ENCODE measurements around the gene TBC1D1. TPM values are rescaled to one million over a fixed set of nuclear protein-coding genes. Genes with fewer than 3 reads are reported as not detected.
A peak's percentile ranks its signal among the peaks of the same experiment; 100 is the strongest.

The TBC1D1 gene
- total RNA-seq, 4 donors from 2014 or later: 111 to 176 (median 142) TPM

- Histone ChIP-seq H3K36me3 (no peaks in the 10 kb centered on the region), H3K4me3 (no peak overlapping the region), H3K9me3 (no peaks in the 10 kb centered on the region), H3K27me3 (no peaks in the 10 kb centered on the region), H3K4me1 (peaks cover 30 to 42% of the 10 kb centered on the region in 2 donors), H3K27ac (no peak overlapping the region)
- in situ Hi-C loops (cut with MboI; ENCODE audit: low sequenced_read_pairs in 4 of 4): no loop called here
- DNase-seq: no peak
- intact Hi-C loops (cut with DNase I; ENCODE audit: low total_unique reads): no loop called here
- TF ChIP-seq POLR2A (IDR thresholded peaks at IDR 0.05) (no peak), CTCF (IDR thresholded peaks at IDR 0.05 in 4 of 5, conservative IDR thresholded peaks at IDR 0.05 in 1 of 5) (no peak)
- ATAC-seq: no peak
Observed at GRCh38 chr4:37966044-37966443, 75.2 kb downstream of the TBC1D1 start.

- Histone ChIP-seq H3K27me3 (no peaks in the 10 kb centered on the region), H3K27ac (peak overlapping the region; percentile 9 to 62 (median 42)), H3K4me3 (peak overlapping the region in 1 of 4 donors; percentile 4), H3K9me3 (no peaks in the 10 kb centered on the region), H3K36me3 (no peaks in the 10 kb centered on the region), H3K4me1 (peaks cover 30 to 38% of the 10 kb centered on the region in 2 donors)
- TF ChIP-seq CTCF (IDR thresholded peaks at IDR 0.05 in 4 of 5, conservative IDR thresholded peaks at IDR 0.05 in 1 of 5): no peak
- TF ChIP-seq POLR2A (IDR thresholded peaks at IDR 0.05): no peak
- in situ Hi-C loops (cut with MboI; ENCODE audit: low sequenced_read_pairs in 4 of 4) (no loop called here), intact Hi-C loops (cut with DNase I; ENCODE audit: low total_unique reads) (no loop called here)
- DNase-seq (no peak), ATAC-seq (no peak)
Observed at GRCh38 chr4:37967736-37968135, 76.9 kb downstream of the TBC1D1 start.

- intact Hi-C loops (cut with DNase I; ENCODE audit: low total_unique reads): no loop called here
- H3K4me3 ChIP-seq: no peak overlapping the region
- H3K9me3 ChIP-seq: no peaks in the 10 kb centered on the region
- H3K36me3 ChIP-seq: no peaks in the 10 kb centered on the region
- H3K27ac ChIP-seq: peak overlapping the region; percentile 16 to 62 (median 42)
- in situ Hi-C loops (cut with MboI; ENCODE audit: low sequenced_read_pairs in 4 of 4): no loop called here
- no peaks in the 10 kb centered on the region for H3K27me3 ChIP-seq
- ATAC-seq (peak in 1 of 2 donors; percentile 24), DNase-seq (no peak)
- TF ChIP-seq POLR2A (IDR thresholded peaks at IDR 0.05): no peak
- peaks cover 30 to 38% of the 10 kb centered on the region in 2 donors for H3K4me1 ChIP-seq
Observed at GRCh38 chr4:37968747-37969146, 77.9 kb downstream of the TBC1D1 start.

- Histone ChIP-seq H3K9me3 (no peaks in the 10 kb centered on the region), H3K4me1 (peaks cover 30 to 38% of the 10 kb centered on the region in 2 donors), H3K27me3 (no peaks in the 10 kb centered on the region), H3K4me3 (no peak overlapping the region), H3K36me3 (no peaks in the 10 kb centered on the region), H3K27ac (peak overlapping the region; percentile 66 to 77 (median 68))
- in situ Hi-C loops (cut with MboI; ENCODE audit: low sequenced_read_pairs in 4 of 4) (loop anchor here in 1 of 4 donors (10.0 kb wide), 1 partner anchor 86 kb away; no protein-coding TSS in a partner anchor), intact Hi-C loops (cut with DNase I; ENCODE audit: low total_unique reads) (loop anchor here (10.0 kb wide), 1 partner anchor 694 kb away; the partner anchor contains the start of gene KLF3)
- DNase-seq (peak; percentile 47 to 88), ATAC-seq (peak; percentile 76 to 95)
- peak; percentile 37 to 68 (median 56) for TF ChIP-seq CTCF (IDR thresholded peaks at IDR 0.05 in 4 of 5, conservative IDR thresholded peaks at IDR 0.05 in 1 of 5)
- no peak for TF ChIP-seq POLR2A (IDR thresholded peaks at IDR 0.05)
Observed at GRCh38 chr4:37970702-37971101, 79.8 kb downstream of the TBC1D1 start.

- ATAC-seq (no peak), DNase-seq (no peak)
- Histone ChIP-seq H3K27ac (peak overlapping the region; percentile 66 to 77 (median 68)), H3K9me3 (no peaks in the 10 kb centered on the region), H3K4me3 (no peak overlapping the region), H3K36me3 (no peaks in the 10 kb centered on the region), H3K4me1 (peaks cover 30 to 38% of the 10 kb centered on the region in 2 donors), H3K27me3 (no peaks in the 10 kb centered on the region)
- intact Hi-C loops (cut with DNase I; ENCODE audit: low total_unique reads) (loop anchor here (10.0 kb wide), 1 partner anchor 694 kb away; the partner anchor contains the start of gene KLF3), in situ Hi-C loops (cut with MboI; ENCODE audit: low sequenced_read_pairs in 4 of 4) (loop anchor here in 1 of 4 donors (10.0 kb wide), 1 partner anchor 86 kb away; no protein-coding TSS in a partner anchor)
- TF ChIP-seq POLR2A (IDR thresholded peaks at IDR 0.05) (no peak), CTCF (IDR thresholded peaks at IDR 0.05 in 4 of 5, conservative IDR thresholded peaks at IDR 0.05 in 1 of 5) (no peak)
Observed at GRCh38 chr4:37971202-37971601, 80.3 kb downstream of the TBC1D1 start.
